Measurements from ENCODE around the gene PPEF2. TPM values are rescaled to one million over a fixed set of nuclear protein-coding genes. Genes with fewer than 3 reads are reported as not detected.

Gene PPEF2
- total RNA-seq, 1 experiment from 2014 or later, result not detected

DNA sequence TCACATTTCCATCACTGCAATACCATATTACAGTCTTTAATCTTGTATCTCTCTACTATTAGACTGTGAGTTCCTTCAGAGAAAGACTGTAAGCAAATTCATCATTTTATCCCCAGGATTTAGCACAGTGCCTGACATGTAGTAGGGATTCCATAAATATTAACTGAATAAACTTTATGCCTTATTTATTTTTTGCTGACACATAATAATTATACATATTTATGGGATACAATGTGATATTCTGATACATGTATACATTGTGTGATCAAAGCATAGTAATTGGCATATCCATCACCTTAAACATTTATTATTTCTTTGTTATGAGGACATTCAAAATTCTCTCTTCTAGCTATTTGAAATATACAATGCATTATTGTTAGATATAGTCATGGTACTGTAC, 3.7 kb downstream of the PPEF2 start:
- Histone ChIP-seq H3K4me1 (ENCODE audit: insufficient read depth, low read length, poor library complexity, severe bottlenecking) (no peaks in the 10 kb centered on the region), H3K36me3 (ENCODE audit: insufficient read depth, low read length, poor library complexity, severe bottlenecking) (no peaks in the 10 kb centered on the region), H3K27ac (ENCODE audit: low read depth, low read length, poor library complexity, severe bottlenecking) (no peak overlapping the region), H3K9me3 (ENCODE audit: low read depth, low read length, poor library complexity, severe bottlenecking) (no peaks in the 10 kb centered on the region), H3K27me3 (replicated peaks; ENCODE audit: insufficient read depth, low read depth, low read length, poor library complexity) (no peaks in the 10 kb centered on the region), H3K4me3 (ENCODE audit: low read depth, low read length, poor library complexity, severe bottlenecking) (no peak overlapping the region)
- BruUV-seq (replicated peaks), result no TSS peak
- ChIA-PET CTCF (no interaction called here), POLR2A (ENCODE audit: low non-redundant PET) (no interaction called here)
- intact Hi-C loops (cut with micrococcal nuclease; ENCODE audit: unreplicated experiment), result no loop called here
- TF ChIP-seq, protein P1, sequence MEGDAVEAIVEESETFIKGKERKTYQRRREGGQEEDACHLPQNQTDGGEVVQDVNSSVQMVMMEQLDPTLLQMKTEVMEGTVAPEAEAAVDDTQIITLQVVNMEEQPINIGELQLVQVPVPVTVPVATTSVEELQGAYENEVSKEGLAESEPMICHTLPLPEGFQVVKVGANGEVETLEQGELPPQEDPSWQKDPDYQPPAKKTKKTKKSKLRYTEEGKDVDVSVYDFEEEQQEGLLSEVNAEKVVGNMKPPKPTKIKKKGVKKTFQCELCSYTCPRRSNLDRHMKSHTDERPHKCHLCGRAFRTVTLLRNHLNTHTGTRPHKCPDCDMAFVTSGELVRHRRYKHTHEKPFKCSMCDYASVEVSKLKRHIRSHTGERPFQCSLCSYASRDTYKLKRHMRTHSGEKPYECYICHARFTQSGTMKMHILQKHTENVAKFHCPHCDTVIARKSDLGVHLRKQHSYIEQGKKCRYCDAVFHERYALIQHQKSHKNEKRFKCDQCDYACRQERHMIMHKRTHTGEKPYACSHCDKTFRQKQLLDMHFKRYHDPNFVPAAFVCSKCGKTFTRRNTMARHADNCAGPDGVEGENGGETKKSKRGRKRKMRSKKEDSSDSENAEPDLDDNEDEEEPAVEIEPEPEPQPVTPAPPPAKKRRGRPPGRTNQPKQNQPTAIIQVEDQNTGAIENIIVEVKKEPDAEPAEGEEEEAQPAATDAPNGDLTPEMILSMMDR (conservative IDR thresholded peaks at IDR 0.05; ENCODE audit: low read depth, low read length), result no peak
- no peak for TF ChIP-seq EZH2 (IDR thresholded peaks at IDR 0.05; ENCODE audit: borderline replicate concordance, low read depth, low read length, poor library complexity, severe bottlenecking)
- no peak for DNase-seq (ENCODE audit: low spot score)

DNA sequence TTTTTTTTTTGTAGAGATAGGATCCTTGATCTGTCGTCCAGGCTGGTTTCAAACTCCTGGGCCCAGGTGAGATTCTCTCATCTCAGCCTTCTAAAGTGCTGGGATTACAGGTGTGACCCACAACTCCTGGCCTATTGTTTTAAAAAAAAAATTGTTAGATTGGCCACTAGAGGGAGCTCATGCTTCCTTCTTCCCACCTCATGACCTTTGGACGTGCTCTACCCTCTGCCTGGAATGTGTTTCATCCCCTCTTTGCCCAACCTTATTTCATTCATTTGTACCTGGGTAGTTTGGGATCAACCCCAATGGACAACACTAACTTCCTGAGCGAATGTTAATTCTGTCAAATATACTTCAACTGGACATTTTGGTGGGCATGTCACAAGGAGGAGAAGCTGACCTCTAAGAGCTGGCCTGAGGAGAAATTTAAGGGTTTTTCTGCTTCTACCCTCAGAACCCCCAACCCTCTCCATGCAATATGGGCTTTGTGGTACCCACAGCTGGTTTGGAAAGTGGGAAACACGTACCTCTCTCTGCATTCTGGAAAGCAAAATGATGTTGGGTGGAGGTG, 6.4 kb downstream of the PPEF2 start:
- BruUV-seq (replicated peaks), result no TSS peak
- ChIA-PET CTCF (interaction anchor here (0.7 to 0.9 kb wide), 3 partner anchors 17 to 48 kb away, joined by 3 to 4 read pairs (median 3); no protein-coding TSS in a partner anchor), POLR2A (ENCODE audit: low non-redundant PET) (interaction anchor here (0.7 kb wide), 1 partner anchor 12 kb away, joined by 3 read pairs; no protein-coding TSS in a partner anchor)
- TF ChIP-seq, protein P1 (conservative IDR thresholded peaks at IDR 0.05; ENCODE audit: low read depth, low read length), result peak; percentile 52
- no peak for TF ChIP-seq EZH2 (IDR thresholded peaks at IDR 0.05; ENCODE audit: borderline replicate concordance, low read depth, low read length, poor library complexity, severe bottlenecking)
- H3K27ac ChIP-seq (ENCODE audit: low read depth, low read length, poor library complexity, severe bottlenecking), result no peak overlapping the region
- no peak overlapping the region for H3K4me3 ChIP-seq (ENCODE audit: low read depth, low read length, poor library complexity, severe bottlenecking)
- H3K27me3 ChIP-seq (replicated peaks; ENCODE audit: insufficient read depth, low read depth, low read length, poor library complexity), result no peaks in the 10 kb centered on the region
- H3K4me1 ChIP-seq (ENCODE audit: insufficient read depth, low read length, poor library complexity, severe bottlenecking), result no peaks in the 10 kb centered on the region
- DNase-seq (ENCODE audit: low spot score), result peak; percentile 3
- no peaks in the 10 kb centered on the region for H3K36me3 ChIP-seq (ENCODE audit: insufficient read depth, low read length, poor library complexity, severe bottlenecking)
- intact Hi-C loops (cut with micrococcal nuclease; ENCODE audit: unreplicated experiment), result no loop called here
- H3K9me3 ChIP-seq (ENCODE audit: low read depth, low read length, poor library complexity, severe bottlenecking), result no peaks in the 10 kb centered on the region

DNA sequence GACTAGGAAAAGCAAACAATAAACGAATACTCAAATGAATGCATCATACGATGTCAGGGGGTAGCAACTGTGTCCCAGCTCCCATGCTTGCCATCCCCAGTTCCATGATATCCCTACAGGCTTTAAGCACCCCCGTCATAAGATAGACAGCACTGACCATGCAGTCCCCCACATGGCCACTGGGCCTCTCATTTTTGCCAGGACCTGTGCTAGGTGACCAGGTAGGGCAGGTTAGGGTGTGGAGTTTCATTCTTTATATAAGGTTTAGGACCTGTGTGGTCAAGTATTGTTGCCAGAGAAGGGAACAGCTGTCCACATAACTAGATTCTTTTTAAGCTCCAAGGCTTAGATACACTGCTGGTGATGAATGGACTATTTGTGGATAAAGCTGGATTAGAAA, 9.7 kb downstream of the PPEF2 start:
- intact Hi-C loops (cut with micrococcal nuclease; ENCODE audit: unreplicated experiment), result no loop called here
- Histone ChIP-seq H3K27me3 (replicated peaks; ENCODE audit: insufficient read depth, low read depth, low read length, poor library complexity) (no peaks in the 10 kb centered on the region), H3K36me3 (ENCODE audit: insufficient read depth, low read length, poor library complexity, severe bottlenecking) (no peaks in the 10 kb centered on the region), H3K9me3 (ENCODE audit: low read depth, low read length, poor library complexity, severe bottlenecking) (no peaks in the 10 kb centered on the region), H3K4me3 (ENCODE audit: low read depth, low read length, poor library complexity, severe bottlenecking) (no peak overlapping the region), H3K27ac (ENCODE audit: low read depth, low read length, poor library complexity, severe bottlenecking) (no peak overlapping the region), H3K4me1 (ENCODE audit: insufficient read depth, low read length, poor library complexity, severe bottlenecking) (no peaks in the 10 kb centered on the region)
- ChIA-PET CTCF (no interaction called here), POLR2A (ENCODE audit: low non-redundant PET) (no interaction called here)
- DNase-seq (ENCODE audit: low spot score), result no peak
- no TSS peak for BruUV-seq (replicated peaks)
- TF ChIP-seq EZH2 (IDR thresholded peaks at IDR 0.05; ENCODE audit: borderline replicate concordance, low read depth, low read length, poor library complexity, severe bottlenecking), result no peak
- TF ChIP-seq, protein P1 (conservative IDR thresholded peaks at IDR 0.05; ENCODE audit: low read depth, low read length), result no peak
